ENCODE results near the gene APOLD1.

APOLD1 gene

DNA sequence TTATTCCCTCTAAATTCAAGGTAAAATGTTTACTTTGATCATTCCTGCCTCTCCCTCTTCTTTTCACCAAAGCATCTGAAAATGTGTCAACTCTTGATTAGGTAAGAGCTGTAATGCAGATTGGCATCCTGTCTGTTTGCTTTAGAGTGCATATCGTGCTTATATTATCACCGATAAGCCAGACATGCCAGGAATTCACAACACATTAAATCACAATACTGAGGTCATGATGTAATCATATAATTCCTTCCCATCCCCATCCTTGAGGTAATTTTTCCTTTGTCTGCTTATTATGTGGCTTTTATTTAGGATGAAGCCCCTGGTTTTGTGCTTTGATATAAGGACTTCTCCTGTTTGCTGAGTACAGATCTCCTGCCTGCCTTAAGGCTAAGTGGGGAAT, 37.8 kb downstream of the APOLD1 start:
- H3K4me3 ChIP-seq (ENCODE audit: low read length) = no peak overlapping the region
- TF ChIP-seq, protein P1, sequence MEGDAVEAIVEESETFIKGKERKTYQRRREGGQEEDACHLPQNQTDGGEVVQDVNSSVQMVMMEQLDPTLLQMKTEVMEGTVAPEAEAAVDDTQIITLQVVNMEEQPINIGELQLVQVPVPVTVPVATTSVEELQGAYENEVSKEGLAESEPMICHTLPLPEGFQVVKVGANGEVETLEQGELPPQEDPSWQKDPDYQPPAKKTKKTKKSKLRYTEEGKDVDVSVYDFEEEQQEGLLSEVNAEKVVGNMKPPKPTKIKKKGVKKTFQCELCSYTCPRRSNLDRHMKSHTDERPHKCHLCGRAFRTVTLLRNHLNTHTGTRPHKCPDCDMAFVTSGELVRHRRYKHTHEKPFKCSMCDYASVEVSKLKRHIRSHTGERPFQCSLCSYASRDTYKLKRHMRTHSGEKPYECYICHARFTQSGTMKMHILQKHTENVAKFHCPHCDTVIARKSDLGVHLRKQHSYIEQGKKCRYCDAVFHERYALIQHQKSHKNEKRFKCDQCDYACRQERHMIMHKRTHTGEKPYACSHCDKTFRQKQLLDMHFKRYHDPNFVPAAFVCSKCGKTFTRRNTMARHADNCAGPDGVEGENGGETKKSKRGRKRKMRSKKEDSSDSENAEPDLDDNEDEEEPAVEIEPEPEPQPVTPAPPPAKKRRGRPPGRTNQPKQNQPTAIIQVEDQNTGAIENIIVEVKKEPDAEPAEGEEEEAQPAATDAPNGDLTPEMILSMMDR (IDR thresholded peaks at IDR 0.05; ENCODE audit: insufficient read depth, low read depth, low read length, missing control alignments) = no peak
- DNase-seq (ENCODE audit: low read depth) = peak; percentile 83

DNA sequence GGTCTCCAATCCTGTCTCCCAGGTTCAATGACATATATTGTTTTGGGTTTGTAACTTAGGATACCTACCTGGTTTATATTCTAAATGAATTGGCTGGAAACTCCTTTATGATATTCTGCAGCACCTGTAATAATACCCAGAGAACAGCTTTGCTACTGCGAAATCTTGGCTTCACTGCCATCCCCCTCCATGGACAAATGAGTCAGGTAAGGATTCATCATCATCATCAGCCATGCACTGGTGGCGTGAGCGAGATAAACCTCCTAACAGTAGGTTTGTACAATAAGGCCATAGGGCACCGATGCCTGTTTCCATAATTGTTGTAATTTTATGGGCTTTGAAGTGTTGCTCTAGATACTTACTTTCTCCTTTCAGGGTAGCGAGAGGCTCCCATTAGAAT, 38.4 kb downstream of the APOLD1 start:
- TF ChIP-seq, protein P1 (IDR thresholded peaks at IDR 0.05; ENCODE audit: insufficient read depth, low read depth, low read length, missing control alignments) = no peak
- no peak for DNase-seq (ENCODE audit: low read depth)

DNA sequence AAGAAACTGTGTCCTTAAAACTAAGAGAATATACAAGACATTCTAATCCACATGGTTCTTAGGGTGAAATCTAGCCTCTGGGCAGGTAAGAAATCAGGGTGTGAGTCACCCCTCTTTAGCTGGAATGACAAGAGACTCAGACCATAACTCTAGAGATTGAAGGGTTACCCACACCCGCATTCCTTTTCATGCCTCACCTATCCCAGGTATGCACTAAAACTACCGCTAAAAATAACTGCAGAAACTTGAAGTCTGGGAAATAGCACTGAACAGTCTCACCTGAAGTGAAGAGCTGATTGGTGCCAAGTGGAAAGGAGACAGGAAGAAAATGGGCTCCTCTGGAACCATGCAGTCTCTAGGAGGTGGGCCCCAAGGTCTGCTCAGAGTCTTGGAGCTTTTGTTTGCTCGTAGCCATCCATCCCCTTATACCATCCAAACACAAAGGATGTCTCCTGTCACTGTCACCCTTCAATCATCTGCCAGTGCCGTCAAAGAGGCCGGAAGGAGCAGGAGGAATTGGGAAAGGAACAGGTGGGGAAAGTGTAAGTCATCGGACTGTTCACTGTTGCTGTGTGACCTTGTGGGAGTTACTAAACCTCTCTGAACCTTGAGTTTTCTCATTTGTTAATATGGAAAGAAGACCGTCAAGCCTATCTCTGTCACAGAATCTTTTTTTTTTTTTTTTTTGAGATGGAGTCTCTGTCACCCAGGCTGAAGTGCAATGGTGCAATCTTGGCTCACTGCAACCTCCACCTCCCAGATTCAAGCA, 50.1 kb downstream of the APOLD1 start:
- peak; percentile 98 for DNase-seq (ENCODE audit: low read depth)
- TF ChIP-seq, protein P1 (IDR thresholded peaks at IDR 0.05; ENCODE audit: insufficient read depth, low read depth, low read length, missing control alignments) = no peak
- H3K4me3 ChIP-seq (ENCODE audit: low read length) = no peak overlapping the region

More for the DNA sequence above, 38.4 kb downstream of the APOLD1 start:
- H3K4me3 ChIP-seq (ENCODE audit: low read length) = no peak overlapping the region

DNA sequence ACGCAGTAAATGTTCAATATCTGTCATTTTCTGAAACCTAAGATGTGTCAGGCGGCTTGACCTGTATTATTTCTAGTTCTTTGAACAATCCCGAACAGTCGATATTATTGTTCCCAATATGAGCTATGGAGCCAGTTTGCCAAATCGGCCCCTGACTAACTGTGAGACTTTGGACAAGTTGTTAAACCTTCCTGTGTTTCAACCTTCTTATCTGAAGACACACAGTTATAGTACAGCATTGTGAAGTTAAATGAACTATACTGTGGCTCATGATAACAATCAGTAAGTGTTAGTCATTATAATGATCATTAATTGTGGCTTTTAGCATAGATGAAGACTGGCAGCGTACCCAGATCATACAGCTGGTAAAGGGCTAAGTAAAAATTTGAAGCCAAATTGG, 51.1 kb downstream of the APOLD1 start:
- H3K4me3 ChIP-seq (ENCODE audit: low read length) = no peak overlapping the region
- no peak for DNase-seq (ENCODE audit: low read depth)
- TF ChIP-seq, protein P1 (IDR thresholded peaks at IDR 0.05; ENCODE audit: insufficient read depth, low read depth, low read length, missing control alignments) = no peak

DNA sequence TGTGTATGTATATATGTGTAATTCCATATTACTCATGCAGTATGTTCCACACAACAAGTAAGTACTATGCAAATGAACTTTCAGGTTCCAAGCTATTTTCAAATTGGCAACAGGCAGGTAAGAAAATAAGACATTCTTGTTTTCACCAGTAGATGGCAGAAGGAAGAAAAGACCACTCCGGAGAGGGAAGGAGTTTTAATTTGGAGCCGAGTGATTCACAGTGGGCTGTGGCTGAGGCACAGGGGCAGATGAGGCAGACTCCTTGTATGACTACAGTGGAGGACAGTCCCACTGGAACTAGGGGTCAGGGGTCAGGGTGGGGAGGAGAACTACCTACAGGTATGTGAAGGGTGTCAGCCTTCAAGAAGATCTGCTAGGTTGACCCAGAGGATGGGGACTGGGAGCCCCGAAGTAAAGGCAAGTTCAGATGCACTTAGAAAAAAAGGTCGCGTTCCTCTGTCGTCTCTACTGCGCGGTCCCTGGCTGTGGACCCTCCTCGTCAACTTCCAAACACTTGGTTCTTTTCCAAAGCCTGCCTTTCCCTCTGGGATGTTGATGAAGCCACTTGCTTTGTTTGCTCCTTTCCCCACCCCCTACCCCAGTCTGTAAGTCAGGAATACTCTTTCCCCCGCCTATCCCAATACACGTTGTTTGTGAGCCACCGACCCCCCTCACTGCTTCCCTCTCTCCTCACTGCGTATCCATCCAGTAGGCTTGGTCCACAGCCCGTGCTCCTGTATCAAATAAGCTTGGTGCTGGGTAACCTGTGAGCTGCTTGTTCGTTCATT, 51.8 kb downstream of the APOLD1 start:
- no peak overlapping the region for H3K4me3 ChIP-seq (ENCODE audit: low read length)
- TF ChIP-seq, protein P1 (IDR thresholded peaks at IDR 0.05; ENCODE audit: insufficient read depth, low read depth, low read length, missing control alignments) = peak; percentile 66
- DNase-seq (ENCODE audit: low read depth) = peak; percentile 93

DNA sequence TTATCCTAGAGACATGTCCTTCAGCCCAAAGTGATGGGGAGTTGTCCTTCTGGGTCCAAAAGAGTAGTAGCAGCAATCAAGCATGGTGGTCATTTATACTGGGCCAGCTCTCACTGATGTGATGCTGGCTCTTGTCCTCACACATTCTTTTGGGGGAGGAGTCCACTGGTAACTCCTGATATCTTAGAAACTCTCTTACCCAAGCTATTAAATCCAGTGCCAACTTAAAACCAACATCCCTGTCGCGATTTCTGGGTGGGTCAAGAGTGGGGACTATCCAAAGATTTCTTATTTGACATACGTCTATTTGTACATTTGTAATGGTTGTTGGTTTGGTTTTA, 52.3 kb downstream of the APOLD1 start:
- TF ChIP-seq, protein P1 (IDR thresholded peaks at IDR 0.05; ENCODE audit: insufficient read depth, low read depth, low read length, missing control alignments) = no peak
- no peak overlapping the region for H3K4me3 ChIP-seq (ENCODE audit: low read length)

More for the DNA sequence above, 52.3 kb downstream of the APOLD1 start:
- no peak for DNase-seq (ENCODE audit: low read depth)
